ENCODE data around the gene OTOA. TPM values are rescaled to one million over a fixed set of nuclear protein-coding genes. Genes with fewer than 3 reads are reported as not detected.

Gene OTOA
- total and polyA plus RNA-seq, 2 of the 13 experiments (the other 11 are each of a cell fraction or from before 2014, with no cell fraction given), result 0.05 to 0.15 TPM

GRCh38 chr16:21685034-21685455 is 21.3 kb downstream of the OTOA start:
- Histone ChIP-seq H3K79me2 (ENCODE audit: insufficient read depth, low read length) (no peaks in the 10 kb centered on the region), H3K4me3 (replicated peaks in 1 of 3; ENCODE audit: insufficient read depth in 1 of 3, low read depth in 2 of 3, low read length in 3 of 3) (no peak overlapping the region), H3K9ac (ENCODE audit: insufficient read depth, low read depth, low read length) (no peak overlapping the region), H3K4me1 (ENCODE audit: insufficient read depth, low read length) (no peaks in the 10 kb centered on the region), H3K36me3 (replicated peaks in 1 of 2; ENCODE audit: control insufficient read depth in 1 of 2, insufficient read depth in 2 of 2, low read length in 2 of 2) (no peaks in the 10 kb centered on the region), H3K4me2 (ENCODE audit: low read depth, low read length) (no peak overlapping the region), H4K20me1 (ENCODE audit: insufficient read depth, low read length) (no peaks in the 10 kb centered on the region), H3K9me3 (ENCODE audit: low read length) (no peaks in the 10 kb centered on the region), H3K27me3 (ENCODE audit: control insufficient read depth in 1 of 2, insufficient read depth in 2 of 2, low read length in 2 of 2) (peaks cover 2 to 3% of the 10 kb centered on the region in 2 experiments; a peak in 1 of 5 replicates), H3K27ac (ENCODE audit: extremely low read length, insufficient read depth, low read length) (no peak overlapping the region), H2AFZ (ENCODE audit: low read length) (no peak overlapping the region)
- 34% methylated on average over 14 of the region's 14 CpGs for WGBS (ENCODE audit: low lambda C conversion rate)
- CTCF ChIA-PET (ENCODE audit: low intra/inter-chr PET ratio, low total read pairs), result no interaction called here
- no peak for FAIRE-seq
- POLR2A ChIA-PET, result no interaction called here
- intact Hi-C loops (cut with micrococcal nuclease; ENCODE audit: unreplicated experiment) (no loop called here), in situ Hi-C loops (cut with HindIII; ENCODE audit: extremely low pct_ligation_motif_present, low pct_unique_long_range_greater_than_20kb) (no loop called here)
- no TSS peak for BruUV-seq (replicated peaks)
- DNase-seq (ENCODE audit: low spot score), result no peak
- peak; percentile 67 for ATAC-seq
- TF ChIP-seq RFXAP (CRISPR knock-in tag; IDR thresholded peaks at IDR 0.05; ENCODE audit: borderline replicate concordance) (0 out of 2 replicates have a peak, but pooled peaks have one; percentile 34), ZNF878 (CRISPR knock-in tag; IDR thresholded peaks at IDR 0.05) (no peak), ZNF776 (CRISPR knock-in tag; IDR thresholded peaks at IDR 0.05) (no peak), ZNF891 (CRISPR knock-in tag; IDR thresholded peaks at IDR 0.05) (peak; percentile 58; the same call in 1 of the 2 replicates), ZBTB44 (CRISPR knock-in tag; IDR thresholded peaks at IDR 0.05) (peak; percentile 51; the same call in 1 of the 2 replicates), DR1 (CRISPR knock-in tag; IDR thresholded peaks at IDR 0.05) (no peak), ETV6 (CRISPR knock-in tag; conservative IDR thresholded peaks at IDR 0.05) (peak; percentile 61; the same call in 1 of the 2 replicates), ATF7-NPFF (CRISPR knock-in tag; IDR thresholded peaks at IDR 0.05; ENCODE audit: low read depth) (no peak), ZBTB34 (CRISPR knock-in tag; IDR thresholded peaks at IDR 0.05) (no peak), TEAD3 (CRISPR knock-in tag; optimal IDR thresholded peaks at IDR 0.05; ENCODE audit: borderline replicate concordance) (peak; percentile 11), HES4 (CRISPR knock-in tag; IDR thresholded peaks at IDR 0.05; ENCODE audit: borderline replicate concordance) (peak; percentile 51; the same call in 1 of the 2 replicates), SCMH1 (CRISPR knock-in tag; IDR thresholded peaks at IDR 0.05; ENCODE audit: borderline replicate concordance) (no peak), ZNF337 (CRISPR knock-in tag; IDR thresholded peaks at IDR 0.05; ENCODE audit: borderline replicate concordance, low read depth) (peak; percentile 27; the same call in 1 of the 2 replicates), SAP130 (CRISPR knock-in tag; IDR thresholded peaks at IDR 0.05; ENCODE audit: low read depth) (peak; percentile 49), ZNF296 (CRISPR knock-in tag; conservative IDR thresholded peaks at IDR 0.05) (0 out of 2 replicates have a peak, but pooled peaks have one; percentile 69), ZNF383 (CRISPR knock-in tag; IDR thresholded peaks at IDR 0.05; ENCODE audit: borderline replicate concordance) (no peak), FOXO4 (CRISPR knock-in tag; conservative IDR thresholded peaks at IDR 0.05) (0 out of 2 replicates have a peak, but pooled peaks have one; percentile 60), GLI4 (CRISPR knock-in tag; IDR thresholded peaks at IDR 0.05; ENCODE audit: borderline replicate concordance) (no peak), SPEN (CRISPR knock-in tag; IDR thresholded peaks at IDR 0.05; ENCODE audit: low read depth) (0 out of 2 replicates have a peak, but pooled peaks have one; percentile 37), ZNF510 (CRISPR knock-in tag; IDR thresholded peaks at IDR 0.05; ENCODE audit: low read depth) (0 out of 2 replicates have a peak, but pooled peaks have one; percentile 46)
